Renal pelvis (tissue), 12 donors: ENCODE measurements around the gene SGCD. TPM values are rescaled to one million over a fixed set of nuclear protein-coding genes. Genes with fewer than 3 reads are reported as not detected.

ENCODE experiments used
- DNase-seq: peaks from one replicate; pipeline ENCODE4 v3.0.0-alpha.2; 2013
- long read RNA-seq, 16 experiments: transcript quantifications; one replicate each; lab custom pipeline, GENCODE V29; 2026
- polyA plus RNA-seq, 3 donors: library from polyadenylated mRNA; unstranded; fragments of 120-200 nt; gene quantifications; one replicate each; pipeline ENCODE4 v1.2.1, GENCODE V29; 2013; ENCODE audit not compliant: insufficient read length in 3 of 3

Gene SGCD
- 1 to 10 TPM; 5.2 to 6.7 (median 6.2) TPM for polyA plus RNA-seq
- long read RNA-seq, donor 1: 0 reads
- long read RNA-seq, donor 2, partial matches to known transcripts: 0 of 2 reads
- long read RNA-seq, donor 2, other reads (novel, unspliced or antisense): 0 of 2 reads
- long read RNA-seq, donor 3: 0 reads
- long read RNA-seq, donor 4, partial matches to known transcripts: 0 of 1 reads
- long read RNA-seq, donor 4, other reads (novel, unspliced or antisense): 0 of 1 reads
- long read RNA-seq, donor 5: 0 reads
- long read RNA-seq, donor 6, partial matches to known transcripts: 0 of 1 reads
- long read RNA-seq, donor 6, other reads (novel, unspliced or antisense): 0 of 1 reads
- long read RNA-seq, donor 7, transcript SGCD-201 (9 exons, 1,606 nt): major isoform, 6 of 6 reads
- long read RNA-seq, donor 7, partial matches to known transcripts: 0 of 6 reads
- long read RNA-seq, donor 7, other reads (novel, unspliced or antisense): 0 of 6 reads
- long read RNA-seq, donor 8, partial matches to known transcripts: 0 of 1 reads
- long read RNA-seq, donor 8, other reads (novel, unspliced or antisense): 0 of 1 reads
- long read RNA-seq, donor 9, partial matches to known transcripts: 0 of 1 reads
- long read RNA-seq, donor 9, other reads (novel, unspliced or antisense): 0 of 1 reads
- long read RNA-seq, donor 10, partial matches to known transcripts: 0 of 1 reads
- long read RNA-seq, donor 10, other reads (novel, unspliced or antisense): 0 of 1 reads
- long read RNA-seq, donor 11, partial matches to known transcripts: 0 of 1 reads
- long read RNA-seq, donor 11, other reads (novel, unspliced or antisense): 0 of 1 reads
- long read RNA-seq, donor 12, partial matches to known transcripts: 0 of 2 reads
- long read RNA-seq, donor 12, other reads (novel, unspliced or antisense): 0 of 2 reads
- long read RNA-seq, donor 13: 0 reads
- long read RNA-seq, donor 14, partial matches to known transcripts: 0 of 2 reads
- long read RNA-seq, donor 14, other reads (novel, unspliced or antisense): 0 of 2 reads
- long read RNA-seq, donor 15, partial matches to known transcripts: 0 of 2 reads
- long read RNA-seq, donor 15, other reads (novel, unspliced or antisense): 0 of 2 reads
- long read RNA-seq, donor 16, partial matches to known transcripts: 0 of 2 reads
- long read RNA-seq, donor 16, other reads (novel, unspliced or antisense): 0 of 2 reads

- DNase-seq: peak; percentile 34
These were observed at the start of gene SGCD for GRCh38 chr5:156326718-156327259. Gene SGCD (plus strand): TSS chr5:156327164.

GRCh38 chr5:156277290-156277689, 49.7 kb upstream of the SGCD start:
- no peak for DNase-seq

GRCh38 chr5:156295431-156295830, 31.5 kb upstream of the SGCD start:
- no peak for DNase-seq

GRCh38 chr5:156310115-156310514, 16.8 kb upstream of the SGCD start:
- DNase-seq: no peak

GRCh38 chr5:156312897-156313694, 13.9 kb upstream of the SGCD start:
- DNase-seq: no peak

GRCh38 chr5:156314416-156314815, 12.5 kb upstream of the SGCD start:
- no peak for DNase-seq

GRCh38 chr5:156322666-156323065, 4.3 kb upstream of the SGCD start:
- no peak for DNase-seq

- DNase-seq: no peak
These were observed 332 bp downstream of the SGCD start for GRCh38 chr5:156327296-156327695.

- no peak for DNase-seq
These were observed 1.2 kb downstream of the SGCD start for GRCh38 chr5:156328161-156328560.

- no peak for DNase-seq
These were observed 1.8 kb downstream of the SGCD start for GRCh38 chr5:156328766-156329165.

- DNase-seq: no peak
These were observed 2.2 kb downstream of the SGCD start for GRCh38 chr5:156329171-156329611.

- DNase-seq: no peak
These were observed 3.3 kb downstream of the SGCD start for GRCh38 chr5:156330141-156330870.

GRCh38 chr5:156331181-156331580, 4.2 kb downstream of the SGCD start:
- peak; percentile 38 for DNase-seq

- DNase-seq: no peak
These were observed 4.9 kb downstream of the SGCD start for GRCh38 chr5:156331845-156332244.

GRCh38 chr5:156332245-156332644, 5.3 kb downstream of the SGCD start:
- no peak for DNase-seq

GRCh38 chr5:156339139-156339841, 12.3 kb downstream of the SGCD start:
- DNase-seq: no peak

GRCh38 chr5:156340893-156341292, 13.9 kb downstream of the SGCD start:
- no peak for DNase-seq

GRCh38 chr5:156350256-156350655, 23.3 kb downstream of the SGCD start:
- no peak for DNase-seq

- DNase-seq: no peak
These were observed 24.5 kb downstream of the SGCD start for GRCh38 chr5:156351423-156351822.

- no peak for DNase-seq
These were observed 27.6 kb downstream of the SGCD start for GRCh38 chr5:156354571-156354970.
